ENCODE data around the gene PAK4.

PAK4 gene

GRCh38 chr19:39135701-39136100, 10.1 kb downstream of the PAK4 start:
- Histone ChIP-seq H3K79me2 (ENCODE audit: insufficient read depth, low read length) (no peaks in the 10 kb centered on the region), H3K27me3 (ENCODE audit: low read length) (no peaks in the 10 kb centered on the region), H3K9me2 (replicated peaks; ENCODE audit: insufficient read depth, low read length) (no peaks in the 10 kb centered on the region), H2AFZ (ENCODE audit: low read depth, low read length, severe bottlenecking) (no peak overlapping the region), H3K9me3 (ENCODE audit: insufficient read depth, low read length) (no peaks in the 10 kb centered on the region), H3F3A (ENCODE audit: insufficient read depth) (no peaks in the 10 kb centered on the region), H3K9ac (ENCODE audit: low read length) (no peak overlapping the region), H3K4me2 (ENCODE audit: low read depth, low read length, poor library complexity, severe bottlenecking) (no peak overlapping the region), H3K27ac (ENCODE audit: low read depth, low read length) (no peak overlapping the region), H3K36me3 (ENCODE audit: low read length) (no peaks in the 10 kb centered on the region), H4K20me1 (ENCODE audit: low read depth, low read length) (no peaks in the 10 kb centered on the region), H3K4me3 (ENCODE audit: insufficient read depth, low read length, poor library complexity, severe bottlenecking) (no peak overlapping the region)
- TF ChIP-seq EZH2phosphoT487 (conservative IDR thresholded peaks at IDR 0.05; ENCODE audit: low read length): no peak
- no peak for TF ChIP-seq CTCF (IDR thresholded peaks at IDR 0.05; ENCODE audit: insufficient read depth, low read length, poor library complexity, severe bottlenecking)

GRCh38 chr19:39136225-39136940, 10.8 kb downstream of the PAK4 start:
- Histone ChIP-seq H3K9ac (ENCODE audit: low read length) (no peak overlapping the region), H3K36me3 (ENCODE audit: low read length) (no peaks in the 10 kb centered on the region), H3K4me2 (ENCODE audit: low read depth, low read length, poor library complexity, severe bottlenecking) (no peak overlapping the region), H3K9me3 (ENCODE audit: insufficient read depth, low read length) (no peaks in the 10 kb centered on the region), H3K27ac (ENCODE audit: low read depth, low read length) (no peak overlapping the region), H3K9me2 (replicated peaks; ENCODE audit: insufficient read depth, low read length) (no peaks in the 10 kb centered on the region), H3K27me3 (ENCODE audit: low read length) (no peaks in the 10 kb centered on the region), H2AFZ (ENCODE audit: low read depth, low read length, severe bottlenecking) (no peak overlapping the region), H3K4me3 (ENCODE audit: insufficient read depth, low read length, poor library complexity, severe bottlenecking) (no peak overlapping the region), H3K79me2 (ENCODE audit: insufficient read depth, low read length) (no peaks in the 10 kb centered on the region), H3F3A (ENCODE audit: insufficient read depth) (no peaks in the 10 kb centered on the region), H4K20me1 (ENCODE audit: low read depth, low read length) (no peaks in the 10 kb centered on the region)
- TF ChIP-seq CTCF (IDR thresholded peaks at IDR 0.05; ENCODE audit: insufficient read depth, low read length, poor library complexity, severe bottlenecking) (no peak), EZH2phosphoT487 (conservative IDR thresholded peaks at IDR 0.05; ENCODE audit: low read length) (no peak)

GRCh38 chr19:39137131-39137530, 11.5 kb downstream of the PAK4 start:
- Histone ChIP-seq H3K9me3 (ENCODE audit: insufficient read depth, low read length) (no peaks in the 10 kb centered on the region), H3K27me3 (ENCODE audit: low read length) (no peaks in the 10 kb centered on the region), H3K9ac (ENCODE audit: low read length) (no peak overlapping the region), H3F3A (ENCODE audit: insufficient read depth) (no peaks in the 10 kb centered on the region), H3K4me2 (ENCODE audit: low read depth, low read length, poor library complexity, severe bottlenecking) (no peak overlapping the region), H3K27ac (ENCODE audit: low read depth, low read length) (no peak overlapping the region), H3K4me3 (ENCODE audit: insufficient read depth, low read length, poor library complexity, severe bottlenecking) (no peak overlapping the region), H3K79me2 (ENCODE audit: insufficient read depth, low read length) (no peaks in the 10 kb centered on the region), H3K36me3 (ENCODE audit: low read length) (no peaks in the 10 kb centered on the region), H2AFZ (ENCODE audit: low read depth, low read length, severe bottlenecking) (no peak overlapping the region), H4K20me1 (ENCODE audit: low read depth, low read length) (no peaks in the 10 kb centered on the region), H3K9me2 (replicated peaks; ENCODE audit: insufficient read depth, low read length) (no peaks in the 10 kb centered on the region)
- TF ChIP-seq EZH2phosphoT487 (conservative IDR thresholded peaks at IDR 0.05; ENCODE audit: low read length) (no peak), CTCF (IDR thresholded peaks at IDR 0.05; ENCODE audit: insufficient read depth, low read length, poor library complexity, severe bottlenecking) (no peak)

Measured in SU-DHL-6 (cell line).